ENCODE measurements around the gene PMM1.
A peak's percentile ranks its signal among the peaks of the same experiment; 100 is the strongest.

Gene PMM1

DNA sequence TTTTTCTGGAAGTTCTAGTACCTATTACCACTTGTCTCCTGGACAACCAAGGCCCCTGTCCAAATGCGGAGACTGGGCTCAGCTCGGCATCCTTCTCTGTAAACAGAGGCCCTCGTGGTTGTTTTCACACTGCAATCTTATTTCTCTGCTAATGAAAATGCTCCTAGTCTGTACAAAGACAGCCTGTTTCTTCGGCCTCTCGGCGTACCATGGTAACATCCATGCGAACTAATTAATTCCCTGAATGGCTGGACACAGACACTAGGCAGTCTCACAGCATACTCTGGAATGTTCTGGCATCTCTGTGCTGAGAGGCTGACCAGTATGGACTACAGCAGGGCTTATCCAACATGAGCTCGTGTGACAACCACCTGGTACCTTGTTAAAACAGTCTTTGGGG is 51.1 kb downstream of the PMM1 start:
- TF ChIP-seq, protein P1, sequence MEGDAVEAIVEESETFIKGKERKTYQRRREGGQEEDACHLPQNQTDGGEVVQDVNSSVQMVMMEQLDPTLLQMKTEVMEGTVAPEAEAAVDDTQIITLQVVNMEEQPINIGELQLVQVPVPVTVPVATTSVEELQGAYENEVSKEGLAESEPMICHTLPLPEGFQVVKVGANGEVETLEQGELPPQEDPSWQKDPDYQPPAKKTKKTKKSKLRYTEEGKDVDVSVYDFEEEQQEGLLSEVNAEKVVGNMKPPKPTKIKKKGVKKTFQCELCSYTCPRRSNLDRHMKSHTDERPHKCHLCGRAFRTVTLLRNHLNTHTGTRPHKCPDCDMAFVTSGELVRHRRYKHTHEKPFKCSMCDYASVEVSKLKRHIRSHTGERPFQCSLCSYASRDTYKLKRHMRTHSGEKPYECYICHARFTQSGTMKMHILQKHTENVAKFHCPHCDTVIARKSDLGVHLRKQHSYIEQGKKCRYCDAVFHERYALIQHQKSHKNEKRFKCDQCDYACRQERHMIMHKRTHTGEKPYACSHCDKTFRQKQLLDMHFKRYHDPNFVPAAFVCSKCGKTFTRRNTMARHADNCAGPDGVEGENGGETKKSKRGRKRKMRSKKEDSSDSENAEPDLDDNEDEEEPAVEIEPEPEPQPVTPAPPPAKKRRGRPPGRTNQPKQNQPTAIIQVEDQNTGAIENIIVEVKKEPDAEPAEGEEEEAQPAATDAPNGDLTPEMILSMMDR (conservative IDR thresholded peaks at IDR 0.05; ENCODE audit: low read depth, low read length): no peak
- no peak overlapping the region for H3K4me3 ChIP-seq (ENCODE audit: low read length)
- no peak for DNase-seq (ENCODE audit: low read depth)

- DNase-seq (ENCODE audit: low read depth): no peak
- no peak overlapping the region for H3K4me3 ChIP-seq (ENCODE audit: low read length)
- TF ChIP-seq, protein P1 (conservative IDR thresholded peaks at IDR 0.05; ENCODE audit: low read depth, low read length): no peak
Measured at GRCh38 chr22:41537203-41537602, 52.4 kb downstream of the PMM1 start.

DNA sequence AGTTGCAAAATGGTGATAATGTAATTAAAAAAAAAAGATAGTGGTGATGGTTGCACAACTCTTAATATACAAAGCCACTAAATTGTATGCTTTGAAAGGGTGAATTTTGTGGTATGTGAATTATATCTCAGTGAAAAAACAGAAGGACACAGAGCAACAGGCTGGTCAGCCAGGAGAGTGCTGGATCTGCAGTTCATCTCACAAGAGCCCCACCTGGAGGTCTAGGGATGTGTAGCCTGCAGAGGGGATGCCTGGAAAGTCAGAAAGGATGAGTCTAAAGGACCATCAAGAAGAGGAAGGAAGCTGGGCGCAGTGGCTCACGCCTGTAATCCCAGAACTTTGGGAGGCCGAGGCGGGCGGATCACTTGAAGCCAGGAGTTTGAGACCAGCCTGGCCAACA is 54.4 kb downstream of the PMM1 start:
- no peak for DNase-seq (ENCODE audit: low read depth)

GRCh38 chr22:41534219-41534618 is 55.4 kb downstream of the PMM1 start:
- no peak overlapping the region for H3K4me3 ChIP-seq (ENCODE audit: low read length)
- DNase-seq (ENCODE audit: low read depth): no peak
- TF ChIP-seq, protein P1 (conservative IDR thresholded peaks at IDR 0.05; ENCODE audit: low read depth, low read length): no peak

More for the DNA sequence above, 54.4 kb downstream of the PMM1 start:
- TF ChIP-seq, protein P1 (conservative IDR thresholded peaks at IDR 0.05; ENCODE audit: low read depth, low read length): peak; percentile 50
- H3K4me3 ChIP-seq (ENCODE audit: low read length): no peak overlapping the region

GRCh38 chr22:41532908-41533825 is 56.5 kb downstream of the PMM1 start:
- TF ChIP-seq, protein P1 (conservative IDR thresholded peaks at IDR 0.05; ENCODE audit: low read depth, low read length): peak; percentile 89
- DNase-seq (ENCODE audit: low read depth): no peak
- no peak overlapping the region for H3K4me3 ChIP-seq (ENCODE audit: low read length)

GRCh38 chr22:41531715-41532477 is 57.7 kb downstream of the PMM1 start:
- TF ChIP-seq, protein P1 (conservative IDR thresholded peaks at IDR 0.05; ENCODE audit: low read depth, low read length): no peak
- H3K4me3 ChIP-seq (ENCODE audit: low read length): no peak overlapping the region
- DNase-seq (ENCODE audit: low read depth): no peak

Data from retinal pigment epithelial cell (primary cell).